ENCODE data around the gene NRG2. TPM values are rescaled to one million over a fixed set of nuclear protein-coding genes. Genes with fewer than 3 reads are reported as not detected.

The NRG2 gene
- total and polyA plus RNA-seq, 2 experiments from 2014 or later = 0.37 to 1.3 TPM

DNA sequence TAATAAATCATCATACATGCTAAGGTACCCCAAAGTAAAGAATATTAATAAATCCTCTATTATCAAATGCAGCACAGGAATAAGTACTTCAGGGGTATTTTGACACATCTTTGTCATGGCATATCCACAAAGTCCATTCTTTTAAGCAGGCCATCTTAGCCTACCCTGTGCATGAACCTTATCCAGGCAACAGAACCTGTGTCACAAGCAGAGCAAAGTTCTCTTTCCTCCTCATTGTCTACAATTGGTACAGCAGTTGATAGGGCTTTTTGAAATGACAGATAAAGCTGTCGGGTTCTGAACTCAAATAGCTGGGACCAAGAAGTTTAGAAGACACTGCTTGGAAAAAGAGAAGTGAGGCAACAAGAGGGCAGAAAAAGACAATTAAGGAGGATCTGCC is 40.0 kb upstream of the NRG2 start:
- Histone ChIP-seq H3K36me3 (ENCODE audit: insufficient read depth) (no peaks in the 10 kb centered on the region), H3K4me3 (no peak overlapping the region), H2AFZ (no peak overlapping the region), H3K79me2 (replicated peaks; ENCODE audit: insufficient read depth) (no peaks in the 10 kb centered on the region), H3F3A (replicated peaks; ENCODE audit: low read depth) (no peaks in the 10 kb centered on the region), H3K4me1 (ENCODE audit: insufficient read depth) (0 out of 2 replicates have a peak, but pooled peaks cover 8% of the 10 kb centered on the region), H3K27ac (ENCODE audit: low read depth) (no peak overlapping the region), H4K20me1 (replicated peaks; ENCODE audit: insufficient read depth) (no peaks in the 10 kb centered on the region), H3K27me3 (ENCODE audit: insufficient read depth) (0 out of 2 replicates have a peak, but pooled peaks cover 7% of the 10 kb centered on the region), H3K9me2 (ENCODE audit: insufficient read depth) (no peaks in the 10 kb centered on the region), H3K4me2 (no peak overlapping the region)
- ATAC-seq (no peak), DNase-seq (ENCODE audit: low spot score) (no peak)
- no peaks in the 10 kb centered on the region for H3K36me3 Mint-ChIP-seq (ENCODE audit: low read depth)
- no peaks in the 10 kb centered on the region for H3K9me3 Mint-ChIP-seq
- H3K27me3 Mint-ChIP-seq (ENCODE audit: insufficient read depth, low read depth, poor library complexity) = peaks cover 2% of the 10 kb centered on the region
- H3K4me1 Mint-ChIP-seq = peaks cover 6% of the 10 kb centered on the region; the same call in 1 of the 3 replicates
- no peak overlapping the region for H3K4me3 Mint-ChIP-seq
- TF ChIP-seq ZNF331 (CRISPR knock-in tag; IDR thresholded peaks at IDR 0.05; ENCODE audit: low read depth) (no peak), EZH2phosphoT487 (IDR thresholded peaks at IDR 0.05; ENCODE audit: unreplicated experiment) (no peak), NANOG (IDR thresholded peaks at IDR 0.05; ENCODE audit: borderline replicate concordance) (no peak), ZNF114 (CRISPR knock-in tag; IDR thresholded peaks at IDR 0.05) (no peak), CTCF (conservative IDR thresholded peaks at IDR 0.05; ENCODE audit: low read depth in 2 of 2) (no peak), EZH2 (IDR thresholded peaks at IDR 0.05; ENCODE audit: low read depth, unreplicated experiment) (no peak), JUNB (IDR thresholded peaks at IDR 0.05; ENCODE audit: unreplicated experiment) (no peak), POLR2AphosphoS5 (IDR thresholded peaks at IDR 0.05; ENCODE audit: low read depth) (no peak)
- TF ChIP-seq, protein P1, sequence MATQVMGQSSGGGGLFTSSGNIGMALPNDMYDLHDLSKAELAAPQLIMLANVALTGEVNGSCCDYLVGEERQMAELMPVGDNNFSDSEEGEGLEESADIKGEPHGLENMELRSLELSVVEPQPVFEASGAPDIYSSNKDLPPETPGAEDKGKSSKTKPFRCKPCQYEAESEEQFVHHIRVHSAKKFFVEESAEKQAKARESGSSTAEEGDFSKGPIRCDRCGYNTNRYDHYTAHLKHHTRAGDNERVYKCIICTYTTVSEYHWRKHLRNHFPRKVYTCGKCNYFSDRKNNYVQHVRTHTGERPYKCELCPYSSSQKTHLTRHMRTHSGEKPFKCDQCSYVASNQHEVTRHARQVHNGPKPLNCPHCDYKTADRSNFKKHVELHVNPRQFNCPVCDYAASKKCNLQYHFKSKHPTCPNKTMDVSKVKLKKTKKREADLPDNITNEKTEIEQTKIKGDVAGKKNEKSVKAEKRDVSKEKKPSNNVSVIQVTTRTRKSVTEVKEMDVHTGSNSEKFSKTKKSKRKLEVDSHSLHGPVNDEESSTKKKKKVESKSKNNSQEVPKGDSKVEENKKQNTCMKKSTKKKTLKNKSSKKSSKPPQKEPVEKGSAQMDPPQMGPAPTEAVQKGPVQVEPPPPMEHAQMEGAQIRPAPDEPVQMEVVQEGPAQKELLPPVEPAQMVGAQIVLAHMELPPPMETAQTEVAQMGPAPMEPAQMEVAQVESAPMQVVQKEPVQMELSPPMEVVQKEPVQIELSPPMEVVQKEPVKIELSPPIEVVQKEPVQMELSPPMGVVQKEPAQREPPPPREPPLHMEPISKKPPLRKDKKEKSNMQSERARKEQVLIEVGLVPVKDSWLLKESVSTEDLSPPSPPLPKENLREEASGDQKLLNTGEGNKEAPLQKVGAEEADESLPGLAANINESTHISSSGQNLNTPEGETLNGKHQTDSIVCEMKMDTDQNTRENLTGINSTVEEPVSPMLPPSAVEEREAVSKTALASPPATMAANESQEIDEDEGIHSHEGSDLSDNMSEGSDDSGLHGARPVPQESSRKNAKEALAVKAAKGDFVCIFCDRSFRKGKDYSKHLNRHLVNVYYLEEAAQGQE (IDR thresholded peaks at IDR 0.05; ENCODE audit: unreplicated experiment) = no peak
- H3K27ac Mint-ChIP-seq = no peak overlapping the region

DNA sequence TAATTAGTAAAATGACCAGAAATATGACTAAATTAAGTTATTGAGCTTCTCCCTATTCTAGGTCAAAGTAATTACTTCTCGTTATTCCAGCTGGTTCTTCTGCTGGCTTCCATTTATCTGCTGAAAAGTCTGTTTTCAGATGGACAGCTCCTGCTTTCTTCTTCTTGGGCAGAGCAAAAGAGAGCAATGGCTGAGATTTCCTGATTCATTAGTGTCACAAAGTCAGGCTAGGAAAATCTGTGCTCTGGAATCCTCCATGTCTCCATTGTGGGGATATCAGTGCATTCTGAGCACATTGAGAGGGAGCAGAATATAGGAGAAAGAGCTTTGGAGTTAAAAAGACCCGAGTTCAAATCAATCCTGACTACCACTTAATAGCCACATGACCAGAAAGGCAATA is 33.7 kb upstream of the NRG2 start:
- TF ChIP-seq JUNB (IDR thresholded peaks at IDR 0.05; ENCODE audit: unreplicated experiment) = no peak
- no peak for TF ChIP-seq ETS1 (IDR thresholded peaks at IDR 0.05)
- no peak for TF ChIP-seq EZH2 (IDR thresholded peaks at IDR 0.05; ENCODE audit: low read depth, unreplicated experiment)
- no peak for TF ChIP-seq POLR2AphosphoS5 (IDR thresholded peaks at IDR 0.05; ENCODE audit: low read depth)
- TF ChIP-seq, protein P1 (IDR thresholded peaks at IDR 0.05; ENCODE audit: unreplicated experiment) = peak; percentile 14
- Mint-ChIP-seq H3K4me1 (no peaks in the 10 kb centered on the region), H3K4me3 (no peak overlapping the region), H3K27me3 (ENCODE audit: insufficient read depth, low read depth, poor library complexity) (no peaks in the 10 kb centered on the region), H3K36me3 (ENCODE audit: low read depth) (no peaks in the 10 kb centered on the region), H3K27ac (no peak overlapping the region), H3K9me3 (no peaks in the 10 kb centered on the region)
- no peaks in the 10 kb centered on the region for H3K4me1 ChIP-seq (ENCODE audit: insufficient read depth)
- H3K4me2 ChIP-seq = no peak overlapping the region
- no peaks in the 10 kb centered on the region for H3K9me2 ChIP-seq (ENCODE audit: insufficient read depth)
- no peaks in the 10 kb centered on the region for H3K36me3 ChIP-seq (ENCODE audit: insufficient read depth)
- no peaks in the 10 kb centered on the region for H3K79me2 ChIP-seq (replicated peaks; ENCODE audit: insufficient read depth)
- H4K20me1 ChIP-seq (replicated peaks; ENCODE audit: insufficient read depth) = no peaks in the 10 kb centered on the region
- no peak for ATAC-seq
- H2AFZ ChIP-seq = no peak overlapping the region
- no peak for DNase-seq (ENCODE audit: low spot score)
- H3F3A ChIP-seq (replicated peaks; ENCODE audit: low read depth) = no peaks in the 10 kb centered on the region
- H3K4me3 ChIP-seq = no peak overlapping the region
- 0 out of 2 replicates have a peak, but pooled peaks cover 3% of the 10 kb centered on the region for H3K27me3 ChIP-seq (ENCODE audit: insufficient read depth)
- H3K27ac ChIP-seq (ENCODE audit: low read depth) = no peak overlapping the region

All from GM23338 (cell line).